Suprapubic skin (tissue), 4 donors: Measurements from ENCODE around the gene SFTPB. TPM values are rescaled to one million over a fixed set of nuclear protein-coding genes. Genes with fewer than 3 reads are reported as not detected.

Source experiments
- DNase-seq, 2 donors: peaks; one replicate each; pipeline ENCODE4 v3.0.0-alpha.2; 2019; ENCODE audit warnings: low spot score in 2 of 2
- H3K27ac ChIP-seq: fragments of 200-600 bp; sonication (generic); one replicate; pipeline ENCODE4 v1.5.1; 2019
- H3K27me3 ChIP-seq: fragments of 200-600 bp; sonication (generic); one replicate; pipeline ENCODE4 v1.5.1; 2019
- H3K36me3 ChIP-seq: fragments of 200-600 bp; sonication (generic); one replicate; pipeline ENCODE4 v1.5.1; 2019
- H3K4me1 ChIP-seq: fragments of 200-600 bp; sonication (generic); one replicate; pipeline ENCODE4 v1.5.1; 2019
- H3K4me3 ChIP-seq: fragments of 200-600 bp; sonication (generic); one replicate; pipeline ENCODE4 v1.5.1; 2019; ENCODE audit warnings: mild to moderate bottlenecking
- H3K9me3 ChIP-seq: fragments of 200-600 bp; sonication (generic); one replicate; pipeline ENCODE4 v1.5.1; 2019
- EP300 ChIP-seq: sonication (generic); formaldehyde crosslinking; IDR thresholded peaks from one replicate; pipeline ENCODE4 v1.6.1; 2017; ENCODE audit warnings: antibody characterized with exemption
- POLR2A ChIP-seq, 2 donors: fragments of 450-650 bp; IDR thresholded peaks; one replicate each; pipeline ENCODE4 v1.6.1; 2017; ENCODE audit warnings: antibody characterized with exemption in 2 of 2, mild to moderate bottlenecking in 2 of 2, moderate library complexity in 2 of 2
- POLR2AphosphoS5 ChIP-seq, 3 donors: sonication (generic); formaldehyde crosslinking; IDR thresholded peaks; one replicate each; pipeline ENCODE4 v1.6.1; 2017; ENCODE audit warnings: antibody characterized with exemption in 3 of 3
- WGBS: methylation state at CpG from one replicate; pipeline ENCODE4 v1.1.5; 2018; 5-methylcytosine and 5-hydroxymethylcytosine counted together
- total RNA-seq, 4 donors: library from RNA; depleted of rRNA; stranded (reverse); fragments of >200 nt; gene quantifications; one replicate each; pipeline ENCODE4 v1.1.0, GENCODE V29; 2016
- TF ChIP-seq, protein P1 (sequence below), 2 donors: fragments of 200-600 bp in 1 of 2; fragments of 450-650 bp in 1 of 2; sonication (generic) in 1 of 2; IDR thresholded peaks; one replicate each; pipeline ENCODE4 v1.5.1; 2016 to 2019; ENCODE audit warnings: antibody characterized with exemption in 2 of 2, mild to moderate bottlenecking in 1 of 2, moderate library complexity in 1 of 2

The SFTPB gene
- total RNA-seq, 4 donors from 2014 or later, result not detected

DNA sequence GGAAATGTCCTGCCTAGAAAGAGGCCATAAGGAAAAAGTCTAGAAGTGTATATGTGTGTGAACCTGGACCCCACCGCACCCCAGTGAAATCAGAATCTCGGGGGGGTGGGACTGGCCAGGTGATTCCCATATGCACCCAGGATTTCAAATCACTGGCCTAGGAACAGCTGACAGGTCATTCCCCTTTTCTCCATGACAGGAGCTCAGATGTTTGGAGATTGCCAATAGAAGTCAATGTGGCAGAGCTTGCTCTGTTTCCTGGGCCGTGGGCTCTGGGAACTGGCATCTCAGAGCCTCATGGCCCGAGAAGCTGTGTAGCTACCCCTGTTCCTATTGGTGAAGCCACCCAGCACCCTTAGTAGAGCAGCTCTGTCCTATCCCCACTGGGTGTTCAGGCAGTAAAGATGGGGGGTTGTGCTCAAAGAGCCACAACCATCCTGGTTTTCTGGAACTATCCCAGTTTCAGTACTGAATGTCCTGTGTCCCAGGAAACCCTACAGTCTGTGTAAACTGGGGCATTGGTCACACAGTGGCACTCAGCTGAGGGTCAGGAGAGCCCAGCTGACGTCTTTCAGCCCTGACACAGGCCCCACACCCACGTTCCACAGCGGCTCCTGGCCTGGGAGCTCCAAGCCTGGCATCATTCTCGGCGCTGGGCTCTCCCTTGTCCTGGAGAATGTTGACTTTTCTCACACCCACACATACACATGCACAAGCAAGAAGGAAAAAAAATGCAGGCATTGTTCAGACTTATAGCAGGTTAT is 45.0 kb upstream of the SFTPB start:
- no peaks in the 10 kb centered on the region for H3K9me3 ChIP-seq
- no peaks in the 10 kb centered on the region for H3K27me3 ChIP-seq
- H3K4me1 ChIP-seq, result peaks cover 57% of the 10 kb centered on the region
- no peak overlapping the region for H3K4me3 ChIP-seq
- DNase-seq, result no peak
- peak overlapping the region; percentile 89 for H3K27ac ChIP-seq
- no peak for TF ChIP-seq EP300
- TF ChIP-seq, protein P1, sequence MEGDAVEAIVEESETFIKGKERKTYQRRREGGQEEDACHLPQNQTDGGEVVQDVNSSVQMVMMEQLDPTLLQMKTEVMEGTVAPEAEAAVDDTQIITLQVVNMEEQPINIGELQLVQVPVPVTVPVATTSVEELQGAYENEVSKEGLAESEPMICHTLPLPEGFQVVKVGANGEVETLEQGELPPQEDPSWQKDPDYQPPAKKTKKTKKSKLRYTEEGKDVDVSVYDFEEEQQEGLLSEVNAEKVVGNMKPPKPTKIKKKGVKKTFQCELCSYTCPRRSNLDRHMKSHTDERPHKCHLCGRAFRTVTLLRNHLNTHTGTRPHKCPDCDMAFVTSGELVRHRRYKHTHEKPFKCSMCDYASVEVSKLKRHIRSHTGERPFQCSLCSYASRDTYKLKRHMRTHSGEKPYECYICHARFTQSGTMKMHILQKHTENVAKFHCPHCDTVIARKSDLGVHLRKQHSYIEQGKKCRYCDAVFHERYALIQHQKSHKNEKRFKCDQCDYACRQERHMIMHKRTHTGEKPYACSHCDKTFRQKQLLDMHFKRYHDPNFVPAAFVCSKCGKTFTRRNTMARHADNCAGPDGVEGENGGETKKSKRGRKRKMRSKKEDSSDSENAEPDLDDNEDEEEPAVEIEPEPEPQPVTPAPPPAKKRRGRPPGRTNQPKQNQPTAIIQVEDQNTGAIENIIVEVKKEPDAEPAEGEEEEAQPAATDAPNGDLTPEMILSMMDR (IDR thresholded peaks at IDR 0.05), result no peak
- no peak for TF ChIP-seq POLR2A (IDR thresholded peaks at IDR 0.05)
- TF ChIP-seq POLR2AphosphoS5 (IDR thresholded peaks at IDR 0.05), result no peak
- H3K36me3 ChIP-seq, result no peaks in the 10 kb centered on the region
- WGBS, result 64% methylated on average over 8 of the region's 9 CpGs

DNA sequence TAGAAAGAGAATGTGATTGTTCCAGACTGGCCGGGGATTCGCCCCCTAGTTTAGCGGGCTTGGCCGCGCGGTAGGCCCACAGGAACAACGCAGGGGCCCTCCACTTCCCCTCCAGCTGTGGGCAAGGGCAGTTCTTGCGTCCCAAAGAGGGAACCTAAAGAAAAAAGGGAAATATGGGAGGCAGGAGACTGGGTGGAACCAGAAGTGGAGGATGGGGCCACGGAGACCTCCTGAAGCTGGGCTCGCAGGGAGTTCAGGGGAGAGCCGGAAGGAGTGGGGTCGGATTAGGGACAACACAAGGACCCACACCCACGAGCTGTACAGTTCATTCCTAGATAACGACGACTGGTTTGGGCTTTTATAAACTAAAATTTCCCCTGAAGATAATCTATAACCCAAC is 44.3 kb upstream of the SFTPB start:
- no peak overlapping the region for H3K4me3 ChIP-seq
- peaks cover 61% of the 10 kb centered on the region for H3K4me1 ChIP-seq
- peak overlapping the region; percentile 89 for H3K27ac ChIP-seq
- H3K27me3 ChIP-seq, result no peaks in the 10 kb centered on the region
- H3K9me3 ChIP-seq, result no peaks in the 10 kb centered on the region
- no peak for DNase-seq
- TF ChIP-seq POLR2A (IDR thresholded peaks at IDR 0.05) (no peak), EP300 (no peak), POLR2AphosphoS5 (IDR thresholded peaks at IDR 0.05) (no peak)
- TF ChIP-seq, protein P1 (IDR thresholded peaks at IDR 0.05), result no peak
- H3K36me3 ChIP-seq, result no peaks in the 10 kb centered on the region
- 80% methylated on average over 15 of the region's 15 CpGs for WGBS

DNA sequence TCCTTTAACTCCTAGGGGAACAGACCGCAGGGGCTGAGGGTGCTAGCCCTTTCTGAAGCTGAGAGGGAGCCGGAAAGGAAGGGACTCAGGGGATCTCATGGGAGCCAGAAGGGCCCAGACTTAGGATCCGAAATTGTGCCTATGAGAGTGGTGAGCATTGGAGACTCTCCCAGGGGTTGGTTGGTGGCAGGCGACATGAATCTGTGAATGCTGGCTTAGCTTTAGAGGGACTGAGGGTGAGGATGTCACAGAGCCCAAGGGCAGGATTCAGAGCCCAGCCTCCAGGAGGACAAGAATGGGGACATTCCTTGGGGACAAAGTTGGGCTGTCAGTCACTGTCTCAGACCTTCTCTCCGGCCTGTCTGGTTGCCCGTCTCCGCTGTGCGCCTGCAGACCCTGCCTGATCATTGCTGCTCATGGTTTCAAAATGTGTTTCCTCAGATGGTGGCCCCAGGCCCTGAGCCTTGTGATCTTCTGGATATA is 43.6 kb upstream of the SFTPB start:
- H3K4me3 ChIP-seq, result peak overlapping the region; percentile 4
- 79% methylated on average over 6 of the region's 8 CpGs for WGBS
- H3K4me1 ChIP-seq, result peaks cover 68% of the 10 kb centered on the region
- TF ChIP-seq POLR2A (IDR thresholded peaks at IDR 0.05) (no peak), POLR2AphosphoS5 (IDR thresholded peaks at IDR 0.05) (no peak), EP300 (no peak)
- TF ChIP-seq, protein P1 (IDR thresholded peaks at IDR 0.05), result no peak
- peak overlapping the region; percentile 89 for H3K27ac ChIP-seq
- H3K9me3 ChIP-seq, result no peaks in the 10 kb centered on the region
- H3K27me3 ChIP-seq, result no peaks in the 10 kb centered on the region
- no peak for DNase-seq
- H3K36me3 ChIP-seq, result no peaks in the 10 kb centered on the region

DNA sequence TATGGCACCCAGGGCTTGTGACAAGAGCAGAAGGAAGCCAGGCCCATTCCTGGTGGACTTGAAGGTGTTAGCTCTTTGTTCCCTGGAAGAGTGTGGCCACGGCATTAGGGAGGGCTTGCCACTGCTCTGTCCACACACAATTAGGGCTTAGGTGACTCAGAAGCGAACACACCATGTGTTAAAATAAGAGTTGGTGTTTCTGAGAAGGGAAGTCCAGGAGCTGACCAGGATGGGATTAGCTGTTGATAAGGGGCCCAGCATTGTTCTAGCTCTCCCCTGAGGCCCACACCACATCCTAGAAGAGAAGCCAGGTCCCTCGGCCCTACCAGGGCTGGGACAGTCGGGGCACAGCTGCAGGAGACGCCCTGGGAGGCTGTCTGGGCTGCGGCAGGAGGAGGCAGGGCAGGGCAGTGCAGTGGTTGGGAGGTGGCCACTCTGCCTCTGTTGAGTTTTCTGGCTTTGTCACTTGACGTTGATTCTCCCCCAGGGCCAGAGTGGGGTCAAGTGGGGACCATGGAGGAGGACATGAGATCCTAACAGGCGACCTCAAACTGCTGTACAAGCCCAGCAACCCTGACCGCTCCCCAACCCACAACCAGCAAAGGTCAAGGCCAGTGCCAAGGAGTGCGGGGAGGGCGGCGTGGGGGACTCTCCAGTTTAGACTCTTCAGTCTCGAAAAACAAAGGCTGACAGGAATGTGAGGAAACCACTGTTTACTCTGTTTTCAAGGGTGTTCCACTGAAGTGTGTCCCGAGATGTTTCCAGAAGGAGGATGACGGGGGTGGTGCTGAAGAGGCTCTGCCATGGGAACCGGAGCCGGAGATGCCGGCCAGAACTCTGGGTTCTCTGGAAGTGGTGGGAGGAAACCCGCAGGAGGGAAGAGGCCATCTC is 42.9 kb upstream of the SFTPB start:
- H3K4me3 ChIP-seq, result peak overlapping the region; percentile 4
- peak; percentile 89 to 90 for DNase-seq
- H3K9me3 ChIP-seq, result no peaks in the 10 kb centered on the region
- H3K36me3 ChIP-seq, result no peaks in the 10 kb centered on the region
- H3K27ac ChIP-seq, result peak overlapping the region; percentile 89
- H3K4me1 ChIP-seq, result peaks cover 74% of the 10 kb centered on the region
- 56% methylated on average over 17 of the region's 19 CpGs for WGBS
- H3K27me3 ChIP-seq, result no peaks in the 10 kb centered on the region
- TF ChIP-seq POLR2AphosphoS5 (IDR thresholded peaks at IDR 0.05) (peak in 1 of 3 donors; percentile 23), POLR2A (IDR thresholded peaks at IDR 0.05) (peak in 1 of 2 donors; percentile 23), EP300 (no peak)
- TF ChIP-seq, protein P1 (IDR thresholded peaks at IDR 0.05), result no peak

DNA sequence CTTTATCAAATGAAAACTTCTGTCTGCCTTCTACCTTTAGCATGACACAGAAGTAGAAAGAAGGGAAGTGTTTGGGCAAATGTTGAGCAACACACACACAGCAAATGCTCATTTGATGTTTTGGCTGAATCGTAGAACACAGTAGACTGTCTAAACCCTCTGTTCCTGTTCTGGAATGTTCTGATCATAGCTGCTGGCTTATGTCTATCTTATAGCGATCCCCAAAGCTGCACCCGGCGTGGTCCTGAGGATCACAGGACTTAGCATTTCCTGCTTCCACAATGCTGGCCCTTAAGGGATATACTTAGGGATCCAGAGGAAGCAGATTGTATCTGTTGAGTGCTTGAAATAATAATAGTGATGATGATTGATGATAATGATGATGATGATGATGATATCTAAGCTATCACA is 41.4 kb upstream of the SFTPB start:
- WGBS, result 47% methylated on average over 4 of the region's 4 CpGs
- H3K4me1 ChIP-seq, result peaks cover 88% of the 10 kb centered on the region

More for the DNA sequence above, 41.4 kb upstream of the SFTPB start:
- H3K27me3 ChIP-seq, result no peaks in the 10 kb centered on the region
- H3K9me3 ChIP-seq, result no peaks in the 10 kb centered on the region
- H3K4me3 ChIP-seq, result no peak overlapping the region
- H3K27ac ChIP-seq, result peak overlapping the region; percentile 89
- peak in 1 of 2 donors; percentile 65 for DNase-seq
- no peaks in the 10 kb centered on the region for H3K36me3 ChIP-seq
- peak in 1 of 3 donors; percentile 14 for TF ChIP-seq POLR2AphosphoS5 (IDR thresholded peaks at IDR 0.05)
- TF ChIP-seq, protein P1 (IDR thresholded peaks at IDR 0.05), result no peak
